ENCODE measurements around the gene ZBTB20. TPM values are rescaled to one million over a fixed set of nuclear protein-coding genes. Genes with fewer than 3 reads are reported as not detected.

The ZBTB20 gene
- total RNA-seq, 1 donor from 2014 or later: 19.1 TPM

DNA sequence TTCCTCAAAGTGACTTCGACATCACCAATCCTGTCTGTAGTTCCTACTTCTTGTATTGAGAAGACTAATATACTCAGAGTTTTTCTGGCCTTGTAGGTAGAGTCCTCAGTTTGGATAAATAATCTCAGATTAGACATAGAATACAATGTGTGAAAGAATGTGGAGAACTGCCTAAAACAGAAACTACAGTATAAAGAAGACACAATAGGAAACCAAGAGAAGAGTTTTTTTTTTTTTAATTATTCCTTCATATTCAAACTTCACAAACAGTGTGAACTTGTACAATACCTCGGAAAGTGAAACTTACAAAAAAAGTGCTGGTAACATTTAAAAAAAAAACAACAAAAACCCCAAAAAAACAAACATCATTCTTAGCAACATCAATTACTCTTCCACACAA is 832.8 kb downstream of the ZBTB20 start:
- H3K4me1 Mint-ChIP-seq (ENCODE audit: unreplicated experiment): peaks cover 2% of the 10 kb centered on the region
- no peak overlapping the region for H3K27ac Mint-ChIP-seq (ENCODE audit: unreplicated experiment)
- no peaks in the 10 kb centered on the region for H3K9me3 Mint-ChIP-seq (ENCODE audit: unreplicated experiment)
- H3K36me3 Mint-ChIP-seq (ENCODE audit: unreplicated experiment): peaks cover 2% of the 10 kb centered on the region
- DNase-seq (ENCODE audit: extremely low spot score, unreplicated experiment): no peak
- H3K4me3 Mint-ChIP-seq (ENCODE audit: unreplicated experiment): no peak overlapping the region
- peaks cover 6% of the 10 kb centered on the region for H3K27me3 Mint-ChIP-seq (ENCODE audit: unreplicated experiment)
- TF ChIP-seq, protein P1, sequence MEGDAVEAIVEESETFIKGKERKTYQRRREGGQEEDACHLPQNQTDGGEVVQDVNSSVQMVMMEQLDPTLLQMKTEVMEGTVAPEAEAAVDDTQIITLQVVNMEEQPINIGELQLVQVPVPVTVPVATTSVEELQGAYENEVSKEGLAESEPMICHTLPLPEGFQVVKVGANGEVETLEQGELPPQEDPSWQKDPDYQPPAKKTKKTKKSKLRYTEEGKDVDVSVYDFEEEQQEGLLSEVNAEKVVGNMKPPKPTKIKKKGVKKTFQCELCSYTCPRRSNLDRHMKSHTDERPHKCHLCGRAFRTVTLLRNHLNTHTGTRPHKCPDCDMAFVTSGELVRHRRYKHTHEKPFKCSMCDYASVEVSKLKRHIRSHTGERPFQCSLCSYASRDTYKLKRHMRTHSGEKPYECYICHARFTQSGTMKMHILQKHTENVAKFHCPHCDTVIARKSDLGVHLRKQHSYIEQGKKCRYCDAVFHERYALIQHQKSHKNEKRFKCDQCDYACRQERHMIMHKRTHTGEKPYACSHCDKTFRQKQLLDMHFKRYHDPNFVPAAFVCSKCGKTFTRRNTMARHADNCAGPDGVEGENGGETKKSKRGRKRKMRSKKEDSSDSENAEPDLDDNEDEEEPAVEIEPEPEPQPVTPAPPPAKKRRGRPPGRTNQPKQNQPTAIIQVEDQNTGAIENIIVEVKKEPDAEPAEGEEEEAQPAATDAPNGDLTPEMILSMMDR (IDR thresholded peaks at IDR 0.05): no peak

DNA sequence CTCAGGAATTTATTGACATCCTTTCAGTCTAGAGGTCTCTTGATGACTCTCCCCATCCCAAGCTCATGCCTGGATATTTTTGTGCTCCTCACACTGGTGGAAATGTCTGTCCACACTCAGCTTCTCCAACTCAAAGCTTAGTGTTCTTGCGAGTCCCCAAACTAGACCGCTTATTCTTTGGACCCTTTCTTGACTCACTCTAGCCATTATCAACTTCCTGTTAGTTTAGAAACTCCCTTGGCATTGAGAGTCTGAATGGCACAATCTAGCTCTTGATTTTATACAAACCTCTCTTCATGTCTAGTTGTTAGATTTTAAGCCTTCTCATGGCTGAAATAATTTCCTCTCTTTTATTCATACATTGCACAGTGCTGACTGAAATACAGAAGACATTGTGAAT is 833.7 kb downstream of the ZBTB20 start:
- Mint-ChIP-seq H3K36me3 (ENCODE audit: unreplicated experiment) (no peaks in the 10 kb centered on the region), H3K4me1 (ENCODE audit: unreplicated experiment) (no peaks in the 10 kb centered on the region), H3K9me3 (ENCODE audit: unreplicated experiment) (no peaks in the 10 kb centered on the region), H3K4me3 (ENCODE audit: unreplicated experiment) (no peak overlapping the region), H3K27ac (ENCODE audit: unreplicated experiment) (no peak overlapping the region), H3K27me3 (ENCODE audit: unreplicated experiment) (peaks cover 6% of the 10 kb centered on the region)
- TF ChIP-seq, protein P1 (IDR thresholded peaks at IDR 0.05): no peak
- DNase-seq (ENCODE audit: extremely low spot score, unreplicated experiment): no peak

- H3K9me3 Mint-ChIP-seq (ENCODE audit: unreplicated experiment): no peaks in the 10 kb centered on the region
- no peaks in the 10 kb centered on the region for H3K36me3 Mint-ChIP-seq (ENCODE audit: unreplicated experiment)
- DNase-seq (ENCODE audit: extremely low spot score, unreplicated experiment): no peak
- TF ChIP-seq, protein P1 (IDR thresholded peaks at IDR 0.05): no peak
- no peak overlapping the region for H3K27ac Mint-ChIP-seq (ENCODE audit: unreplicated experiment)
- no peak overlapping the region for H3K4me3 Mint-ChIP-seq (ENCODE audit: unreplicated experiment)
- H3K4me1 Mint-ChIP-seq (ENCODE audit: unreplicated experiment): no peaks in the 10 kb centered on the region
- H3K27me3 Mint-ChIP-seq (ENCODE audit: unreplicated experiment): peaks cover 6% of the 10 kb centered on the region
These were observed 836.4 kb downstream of the ZBTB20 start for GRCh38 chr3:114310695-114311094.

DNA sequence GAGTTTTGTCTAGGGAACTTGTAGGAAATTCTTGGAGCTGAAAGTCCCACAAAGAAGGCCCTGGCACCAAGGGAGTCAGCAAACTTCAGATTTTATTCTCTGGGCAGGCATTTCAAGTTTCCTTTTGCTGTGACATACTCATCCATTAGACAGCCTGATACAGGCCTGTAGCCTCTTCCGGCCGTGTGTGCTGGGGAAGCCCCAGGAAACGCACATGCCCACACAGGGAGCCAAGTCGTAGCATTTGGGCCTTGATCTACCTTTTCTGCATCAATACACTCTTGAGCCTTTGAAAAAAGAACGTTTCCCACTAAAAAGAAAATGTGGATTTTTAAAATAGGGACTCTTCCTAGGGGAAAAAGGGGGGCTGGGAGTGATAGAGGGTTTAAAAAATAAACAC is 838.3 kb downstream of the ZBTB20 start:
- no peak overlapping the region for H3K27ac Mint-ChIP-seq (ENCODE audit: unreplicated experiment)
- H3K4me1 Mint-ChIP-seq (ENCODE audit: unreplicated experiment): no peaks in the 10 kb centered on the region

DNA sequence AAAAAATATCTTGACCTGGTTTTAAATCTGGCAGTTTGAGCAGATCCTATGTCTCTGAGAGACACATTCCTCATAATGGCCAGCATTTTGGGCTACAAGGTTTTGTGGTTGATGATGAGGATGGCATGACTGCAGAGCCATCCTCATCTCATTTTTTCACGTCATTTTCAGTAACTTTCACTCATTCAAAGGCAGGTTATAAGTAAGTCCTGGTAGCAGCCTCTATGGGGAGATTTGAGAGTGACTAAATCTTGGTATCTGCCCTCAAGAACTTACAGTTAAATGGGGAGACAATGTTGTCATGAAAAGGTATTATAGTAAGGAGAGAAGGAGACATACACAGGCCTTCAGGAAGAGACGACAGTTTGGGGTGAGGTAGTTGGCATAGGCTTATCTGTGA is 838.7 kb downstream of the ZBTB20 start:
- no peak for DNase-seq (ENCODE audit: extremely low spot score, unreplicated experiment)
- no peaks in the 10 kb centered on the region for H3K36me3 Mint-ChIP-seq (ENCODE audit: unreplicated experiment)
- no peaks in the 10 kb centered on the region for H3K4me1 Mint-ChIP-seq (ENCODE audit: unreplicated experiment)
- TF ChIP-seq, protein P1 (IDR thresholded peaks at IDR 0.05): no peak
- H3K9me3 Mint-ChIP-seq (ENCODE audit: unreplicated experiment): no peaks in the 10 kb centered on the region
- H3K27ac Mint-ChIP-seq (ENCODE audit: unreplicated experiment): no peak overlapping the region
- H3K27me3 Mint-ChIP-seq (ENCODE audit: unreplicated experiment): peaks cover 6% of the 10 kb centered on the region
- H3K4me3 Mint-ChIP-seq (ENCODE audit: unreplicated experiment): no peak overlapping the region

More for the DNA sequence above, 838.3 kb downstream of the ZBTB20 start:
- no peaks in the 10 kb centered on the region for H3K9me3 Mint-ChIP-seq (ENCODE audit: unreplicated experiment)
- DNase-seq (ENCODE audit: extremely low spot score, unreplicated experiment): no peak
- peaks cover 6% of the 10 kb centered on the region for H3K27me3 Mint-ChIP-seq (ENCODE audit: unreplicated experiment)
- no peak overlapping the region for H3K4me3 Mint-ChIP-seq (ENCODE audit: unreplicated experiment)
- TF ChIP-seq, protein P1 (IDR thresholded peaks at IDR 0.05): no peak
- no peaks in the 10 kb centered on the region for H3K36me3 Mint-ChIP-seq (ENCODE audit: unreplicated experiment)
